AG09319 (cell line): ENCODE measurements around the gene PLCH1.

ENCODE experiments used
- DNase-seq: peaks from one replicate; pipeline ENCODE4 v3.0.0-alpha.2; 2010; ENCODE audit warnings: low read depth; ENCODE audit errors: extremely low read depth
- CTCF ChIP-seq: IDR thresholded peaks from 2 replicates; pipeline ENCODE4 v1.5.1; 2011; ENCODE audit warnings: low read depth, mild to moderate bottlenecking, inconsistent platforms, low read length, moderate library complexity

Gene PLCH1

DNA sequence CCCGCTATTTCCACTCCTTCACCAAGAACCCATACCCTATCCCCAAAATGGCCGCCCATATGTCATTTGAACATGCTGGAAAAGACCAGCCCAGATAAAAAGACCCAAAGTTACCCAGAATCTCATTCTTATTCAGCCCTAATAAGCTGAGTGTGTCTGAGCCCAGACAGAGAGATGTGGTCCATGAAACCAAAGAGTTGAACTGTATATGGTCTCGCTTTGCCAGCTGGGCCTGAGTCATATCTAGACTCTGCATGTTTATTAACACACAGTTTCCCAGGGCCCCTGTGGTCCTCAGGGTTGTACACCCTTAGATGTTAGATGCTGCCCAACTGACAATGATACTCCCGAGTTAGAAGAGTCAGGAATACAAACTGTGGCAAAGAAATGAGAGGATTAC lies 249.5 kb downstream of the PLCH1 start:
- DNase-seq = no peak
- no peak for TF ChIP-seq CTCF

- TF ChIP-seq CTCF = no peak
- no peak for DNase-seq
Measured at GRCh38 chr3:155494332-155494731, 250.5 kb downstream of the PLCH1 start.

DNA sequence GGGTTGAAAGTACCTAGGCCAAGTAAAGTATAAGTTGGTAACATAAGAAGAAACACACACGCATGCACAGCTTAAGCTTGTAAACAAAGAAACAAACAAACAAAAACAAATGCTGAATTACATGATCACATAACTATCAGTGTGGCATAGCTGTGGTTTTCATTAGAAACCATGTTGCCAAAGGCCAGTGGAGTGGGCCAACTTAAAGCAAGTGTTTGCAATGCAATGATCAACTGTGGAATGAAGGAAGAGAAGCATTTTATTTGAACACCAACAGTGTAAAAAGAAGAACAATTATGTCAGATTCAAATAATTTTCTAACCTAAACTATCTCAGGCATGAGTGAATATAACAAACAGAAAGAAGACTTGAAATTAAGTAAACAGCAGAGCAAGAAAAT lies 252.0 kb downstream of the PLCH1 start:
- DNase-seq = no peak
- TF ChIP-seq CTCF = no peak

GRCh38 chr3:155491696-155492095 lies 253.2 kb downstream of the PLCH1 start:
- no peak for DNase-seq
- no peak for TF ChIP-seq CTCF

DNA sequence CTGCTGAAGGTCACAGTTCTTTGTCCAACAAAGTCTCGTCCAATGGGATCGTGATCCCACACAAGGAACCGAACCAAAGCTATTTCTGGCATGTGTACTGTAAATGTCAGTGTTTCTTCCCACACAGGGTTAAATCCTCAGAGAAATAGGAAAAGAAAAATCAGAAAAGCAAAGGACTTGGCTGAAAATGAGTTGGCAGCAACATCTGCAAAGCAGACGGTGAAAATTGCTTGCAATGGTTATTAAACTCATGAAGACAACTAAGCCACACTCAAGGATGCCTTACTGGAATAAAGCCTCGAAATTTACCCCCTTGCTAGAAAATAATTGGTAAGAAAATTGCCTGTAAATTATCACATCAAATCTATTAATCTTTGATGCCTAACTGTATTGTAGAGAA lies 256.2 kb downstream of the PLCH1 start:
- no peak for DNase-seq
- no peak for TF ChIP-seq CTCF

- DNase-seq = no peak
- no peak for TF ChIP-seq CTCF
Measured at GRCh38 chr3:155485897-155486296, 259.0 kb downstream of the PLCH1 start.

DNA sequence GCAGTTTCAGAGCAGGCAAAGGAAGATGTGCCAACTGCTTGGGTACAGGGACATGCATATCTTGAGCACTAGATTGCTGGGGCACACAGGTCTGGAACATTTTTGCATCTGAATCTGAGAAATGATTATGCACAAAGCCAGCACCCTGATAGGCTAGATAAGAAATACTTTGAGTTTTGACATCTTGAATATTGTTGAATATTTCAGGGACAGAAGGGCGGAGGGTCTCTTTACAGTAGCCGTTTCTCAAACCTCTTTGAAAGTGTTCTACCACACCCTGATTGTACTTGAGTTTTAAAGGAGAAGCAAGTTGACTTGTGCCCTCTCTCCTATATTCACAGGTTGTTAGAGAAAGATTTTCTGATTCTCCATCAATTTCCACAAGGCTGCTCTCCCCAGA lies 263.3 kb downstream of the PLCH1 start:
- TF ChIP-seq CTCF = no peak
- no peak for DNase-seq
